SU-DHL-6 (cell line): ENCODE measurements around the gene WDR54.

Experiments used
- H2AFZ ChIP-seq: fragments of 200-600 bp; sonication (generic); 2 replicates; pipeline ENCODE4 v1.6.1; 2014; ENCODE audit warnings: low read depth, mild to moderate bottlenecking, moderate library complexity, mixed read lengths, antibody characterized with exemption, low read length; ENCODE audit not compliant: severe bottlenecking
- H3F3A ChIP-seq: fragments of 200-600 bp; shearing (Covaris generic); 2 replicates; pipeline ENCODE4 v1.6.0; 2016; ENCODE audit warnings: antibody characterized with exemption, mild to moderate bottlenecking; ENCODE audit not compliant: insufficient read depth
- H3K27ac ChIP-seq: fragments of 200-600 bp; sonication (generic); 2 replicates; pipeline ENCODE4 v1.5.1; 2016; ENCODE audit warnings: low read depth, mild to moderate bottlenecking, low read length, moderate library complexity, mixed read lengths
- H3K27me3 ChIP-seq: fragments of 200-600 bp; sonication (generic), shearing (Covaris generic); 2 replicates; pipeline ENCODE4 v1.6.0; 2014; ENCODE audit warnings: mild to moderate bottlenecking, low read length
- H3K36me3 ChIP-seq: fragments of 200-600 bp; sonication (generic); 2 replicates; pipeline ENCODE4 v1.6.1; 2014; ENCODE audit warnings: mild to moderate bottlenecking, low read length, mixed read lengths
- H3K4me2 ChIP-seq: fragments of 300-600, 200-600 bp; shearing (Covaris generic), sonication (generic); 2 replicates; pipeline ENCODE4 v1.6.0; 2014; ENCODE audit warnings: low read length, low read depth, mild to moderate bottlenecking; ENCODE audit not compliant: poor library complexity, severe bottlenecking
- H3K4me3 ChIP-seq: fragments of 200-600 bp; sonication (generic); 2 replicates; pipeline ENCODE4 v1.5.1; 2014; ENCODE audit warnings: antibody characterized with exemption, low read length, mild to moderate bottlenecking, mixed read lengths; ENCODE audit not compliant: insufficient read depth, poor library complexity, severe bottlenecking
- H3K79me2 ChIP-seq: fragments of 200-600 bp; sonication (generic); 2 replicates; pipeline ENCODE4 v1.6.1; 2014; ENCODE audit warnings: mild to moderate bottlenecking, low read length, moderate library complexity; ENCODE audit not compliant: insufficient read depth
- H3K9ac ChIP-seq: fragments of 200-600 bp; sonication (generic); 2 replicates; pipeline ENCODE4 v1.7.0; 2014; ENCODE audit warnings: mild to moderate bottlenecking, low read length
- H3K9me2 ChIP-seq: fragments of 200-600 bp; sonication (generic); replicated peaks from 2 replicates; pipeline ENCODE4 v1.6.1; 2014; ENCODE audit warnings: low read length; ENCODE audit not compliant: insufficient read depth
- H3K9me3 ChIP-seq: fragments of 200-600 bp; sonication (generic); 2 replicates; pipeline ENCODE4 v1.6.1; 2014; ENCODE audit warnings: low read length, mixed read lengths; ENCODE audit not compliant: insufficient read depth
- H4K20me1 ChIP-seq: fragments of 200-600 bp; sonication (generic); 2 replicates; pipeline ENCODE4 v1.6.1; 2014; ENCODE audit warnings: low read depth, mild to moderate bottlenecking, antibody characterized with exemption, low read length, moderate library complexity, mixed read lengths
- CTCF ChIP-seq: fragments of 200-600 bp; sonication (generic); IDR thresholded peaks from one replicate; pipeline ENCODE4 v1.5.1; 2017; ENCODE audit warnings: antibody characterized with exemption, mild to moderate bottlenecking, low read length, moderate library complexity; ENCODE audit not compliant: insufficient read depth, poor library complexity, severe bottlenecking
- EZH2phosphoT487 ChIP-seq: fragments of 200-600 bp; sonication (generic), shearing (Covaris generic); conservative IDR thresholded peaks from 2 replicates; pipeline ENCODE4 v1.6.1; 2018; ENCODE audit warnings: mild to moderate bottlenecking, antibody characterized with exemption, low read length, moderate library complexity, mixed read lengths

Gene WDR54

GRCh38 chr2:74461187-74462053 lies 39.9 kb downstream of the WDR54 start:
- Histone ChIP-seq H3K4me3 (no peak overlapping the region), H3K9ac (no peak overlapping the region), H3K9me2 (no peaks in the 10 kb centered on the region), H3K27ac (no peak overlapping the region), H4K20me1 (no peaks in the 10 kb centered on the region), H3F3A (peaks cover 12% of the 10 kb centered on the region), H3K36me3 (no peaks in the 10 kb centered on the region; the same call in 1 of the 2 replicates), H3K4me2 (no peak overlapping the region), H3K27me3 (no peaks in the 10 kb centered on the region), H3K9me3 (no peaks in the 10 kb centered on the region), H2AFZ (no peak overlapping the region), H3K79me2 (peaks cover 11% of the 10 kb centered on the region)
- TF ChIP-seq CTCF (peak; percentile 13), EZH2phosphoT487 (no peak)

- H3K4me3 ChIP-seq: no peak overlapping the region
- TF ChIP-seq EZH2phosphoT487: no peak
- no peak for TF ChIP-seq CTCF
- H3K9ac ChIP-seq: no peak overlapping the region
- no peaks in the 10 kb centered on the region for H3K27me3 ChIP-seq
- peaks cover 11% of the 10 kb centered on the region for H3K79me2 ChIP-seq
- no peaks in the 10 kb centered on the region for H4K20me1 ChIP-seq
- H3K4me2 ChIP-seq: no peak overlapping the region
- no peaks in the 10 kb centered on the region for H3K9me3 ChIP-seq
- H3K27ac ChIP-seq: no peak overlapping the region
- peaks cover 4% of the 10 kb centered on the region for H3F3A ChIP-seq
- H3K36me3 ChIP-seq: no peaks in the 10 kb centered on the region; the same call in 1 of the 2 replicates
- no peak overlapping the region for H2AFZ ChIP-seq
- H3K9me2 ChIP-seq: no peaks in the 10 kb centered on the region
These were observed 40.7 kb downstream of the WDR54 start for GRCh38 chr2:74462054-74462785.

GRCh38 chr2:74462786-74463105 lies 41.2 kb downstream of the WDR54 start:
- Histone ChIP-seq H3K4me2 (no peak overlapping the region), H3K79me2 (peaks cover 11% of the 10 kb centered on the region), H3F3A (peaks cover 4% of the 10 kb centered on the region; the same call in 1 of the 2 replicates), H3K36me3 (no peaks in the 10 kb centered on the region; the same call in 1 of the 2 replicates), H3K27ac (no peak overlapping the region), H3K4me3 (no peak overlapping the region), H4K20me1 (no peaks in the 10 kb centered on the region), H3K9ac (no peak overlapping the region), H3K9me3 (no peaks in the 10 kb centered on the region), H3K27me3 (no peaks in the 10 kb centered on the region), H2AFZ (no peak overlapping the region), H3K9me2 (no peaks in the 10 kb centered on the region)
- TF ChIP-seq EZH2phosphoT487 (no peak), CTCF (no peak)
